ENCODE data around the gene TASL. TPM values are rescaled to one million over a fixed set of nuclear protein-coding genes. Genes with fewer than 3 reads are reported as not detected.

The TASL gene
- total RNA-seq: under 1 TPM in 1 of 2 donors, not detected in 1; 0.59 TPM

- no peak for DNase-seq (ENCODE audit: low spot score)
- H3K4me3 ChIP-seq: no peak within 1 kb of the TSS
- no peak within 1 kb of the TSS for H3K27ac ChIP-seq
- no peaks in the 10 kb centered on the region for H3K36me3 ChIP-seq
- no peaks in the 10 kb centered on the region for H3K9me3 ChIP-seq
- no peaks in the 10 kb centered on the region for H3K27me3 ChIP-seq
- H3K4me1 ChIP-seq: no peaks in the 10 kb centered on the region
- no peak for TF ChIP-seq CTCF (IDR thresholded peaks at IDR 0.05)
Measured at GRCh38 chrX:30577362-30577991, at the start of gene TASL. TSS of gene TASL (minus strand) at chrX:30577766. CDS start at chrX:30560355, 17,411 bp downstream.

- Histone ChIP-seq H3K4me1 (peaks cover 0 to under 1% of the 10 kb centered on the region in 2 donors), H3K27me3 (no peaks in the 10 kb centered on the region), H3K36me3 (no peaks in the 10 kb centered on the region), H3K27ac (no peak overlapping the region), H3K4me3 (no peak overlapping the region), H3K9me3 (peaks cover 0 to 15% of the 10 kb centered on the region in 2 donors)
- TF ChIP-seq CTCF (IDR thresholded peaks at IDR 0.05): no peak
- DNase-seq (ENCODE audit: low spot score): no peak
Measured at GRCh38 chrX:30626402-30626801, 48.8 kb upstream of the TASL start.

- H3K9me3 ChIP-seq: peaks cover 0 to 15% of the 10 kb centered on the region in 2 donors
- no peaks in the 10 kb centered on the region for H3K36me3 ChIP-seq
- H3K4me1 ChIP-seq: peaks cover 0 to 9% of the 10 kb centered on the region in 2 donors
- H3K27ac ChIP-seq: no peak overlapping the region
- H3K27me3 ChIP-seq: no peaks in the 10 kb centered on the region
- no peak overlapping the region for H3K4me3 ChIP-seq
- DNase-seq (ENCODE audit: low spot score): no peak
- no peak for TF ChIP-seq CTCF (IDR thresholded peaks at IDR 0.05)
Measured at GRCh38 chrX:30622361-30622760, 44.8 kb upstream of the TASL start.

DNA sequence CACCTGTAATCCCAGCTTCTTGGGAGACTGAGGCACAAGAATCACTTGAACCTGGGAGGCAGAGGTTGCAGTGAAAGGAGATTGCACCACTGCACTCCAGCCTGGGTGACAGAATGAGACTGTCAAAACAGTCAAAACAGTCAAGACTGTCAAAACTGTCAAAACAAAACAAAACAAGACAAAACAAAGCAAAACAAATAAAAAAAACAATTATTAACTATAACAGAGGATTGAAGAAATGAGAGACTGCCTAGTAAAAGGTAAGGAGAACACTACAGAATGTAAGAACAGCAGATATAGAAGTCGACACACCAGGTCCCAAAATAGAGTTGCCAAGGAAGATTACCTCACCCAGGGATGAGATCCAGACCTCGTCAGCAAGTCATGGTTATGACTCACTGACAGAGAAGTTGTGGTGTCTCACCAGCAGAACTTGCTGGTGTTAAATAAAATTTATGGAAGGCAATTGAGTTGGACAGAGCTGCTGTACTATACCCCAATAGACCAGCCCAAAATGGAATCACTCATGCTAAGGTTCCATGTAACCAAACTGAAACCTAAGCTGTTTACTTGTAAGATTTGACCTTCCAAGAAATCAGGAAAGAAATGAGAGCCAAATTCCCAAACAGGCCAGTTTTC is 43.5 kb upstream of the TASL start:
- no peak for TF ChIP-seq CTCF (IDR thresholded peaks at IDR 0.05)
- H3K36me3 ChIP-seq: no peaks in the 10 kb centered on the region
- no peak overlapping the region for H3K4me3 ChIP-seq
- no peaks in the 10 kb centered on the region for H3K27me3 ChIP-seq
- H3K9me3 ChIP-seq: peaks cover 4 to 22% of the 10 kb centered on the region in 2 donors
- H3K4me1 ChIP-seq: peaks cover 0 to 9% of the 10 kb centered on the region in 2 donors
- DNase-seq (ENCODE audit: low spot score): no peak
- peak overlapping the region; percentile 11 to 43 for H3K27ac ChIP-seq

GRCh38 chrX:30620125-30620524 is 42.6 kb upstream of the TASL start:
- H3K4me3 ChIP-seq: no peak overlapping the region
- no peak for DNase-seq (ENCODE audit: low spot score)
- peaks cover 0 to 9% of the 10 kb centered on the region in 2 donors for H3K4me1 ChIP-seq
- no peak overlapping the region for H3K27ac ChIP-seq
- no peaks in the 10 kb centered on the region for H3K27me3 ChIP-seq
- H3K9me3 ChIP-seq: peaks cover 4 to 26% of the 10 kb centered on the region in 2 donors
- H3K36me3 ChIP-seq: no peaks in the 10 kb centered on the region
- no peak for TF ChIP-seq CTCF (IDR thresholded peaks at IDR 0.05)

Data from right atrium auricular region (tissue), 2 donors.